ENCODE measurements around the gene FAM163A. TPM values are rescaled to one million over a fixed set of nuclear protein-coding genes. Genes with fewer than 3 reads are reported as not detected.

Gene FAM163A
- total RNA-seq, 1 experiment from 2014 or later = not detected

DNA sequence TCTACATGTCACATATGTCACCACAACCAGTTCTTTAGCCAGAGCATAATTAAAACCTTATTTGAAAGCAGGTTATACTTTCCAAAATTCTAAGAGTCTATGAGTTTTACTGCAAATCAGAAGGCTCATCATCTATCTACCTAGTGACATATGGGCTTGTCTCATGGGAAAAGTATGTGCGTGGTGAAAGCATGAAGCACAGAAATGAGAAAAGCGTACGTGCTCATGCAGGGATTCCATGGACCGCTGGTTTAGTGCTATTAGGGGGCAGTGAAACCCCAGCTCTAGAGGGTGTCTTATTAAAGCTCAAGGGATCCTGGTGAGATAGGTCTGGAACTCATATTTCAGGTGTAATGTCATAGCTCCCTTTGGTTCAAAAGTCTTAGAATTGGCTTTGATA lies 50.2 kb downstream of the FAM163A start:
- Histone ChIP-seq H3K9me3 (ENCODE audit: control insufficient read depth in 1 of 2, insufficient read depth in 1 of 2, low read depth in 1 of 2, low read length in 2 of 2) (no peaks in the 10 kb centered on the region), H2AFZ (ENCODE audit: low read depth, low read length, poor library complexity, severe bottlenecking) (no peak overlapping the region), H3K27me3 (ENCODE audit: insufficient read depth, low read length) (no peaks in the 10 kb centered on the region), H4K20me1 (ENCODE audit: insufficient read depth) (no peaks in the 10 kb centered on the region), H3K36me3 (ENCODE audit: control insufficient read depth in 1 of 2, insufficient read depth in 2 of 2, low read length in 2 of 2) (no peaks in the 10 kb centered on the region), H3K27ac (ENCODE audit: low read depth, low read length) (no peak overlapping the region), H3K4me1 (ENCODE audit: control insufficient read depth in 1 of 2, insufficient read depth in 2 of 2, low read length in 2 of 2) (no peaks in the 10 kb centered on the region), H3K4me3 (replicated peaks in 1 of 2; ENCODE audit: low read depth in 1 of 2, low read length in 2 of 2) (no peak overlapping the region), H3K4me2 (ENCODE audit: low read length) (no peak overlapping the region), H3K79me2 (ENCODE audit: insufficient read depth, low read length) (no peaks in the 10 kb centered on the region), H3K9ac (ENCODE audit: low read length) (no peak overlapping the region), H3K9me2 (ENCODE audit: insufficient read depth) (no peaks in the 10 kb centered on the region)
- intact Hi-C loops (cut with micrococcal nuclease) = no loop called here
- no peak for ATAC-seq
- DNase-seq (ENCODE audit: low read depth, low spot score) = no peak
- BruUV-seq (replicated peaks) = no TSS peak
- ChIA-PET CTCF (interaction anchor here (1.4 kb wide), 2 partner anchors 22 to 87 kb away, joined by 4 to 5 read pairs; no protein-coding TSS in a partner anchor), RAD21 (ENCODE audit: low non-redundant PET in 1 of 2, low total read pairs in 2 of 2, uncharacterized antibody in 2 of 2, unreplicated experiment in 2 of 2) (no interaction called here), POLR2A (no interaction called here)
- TF ChIP-seq YY1 (IDR thresholded peaks at IDR 0.05; ENCODE audit: extremely low read depth, insufficient replicate concordance, low read depth, low read length) (no peak), TCF7L2 (IDR thresholded peaks at IDR 0.05; ENCODE audit: borderline replicate concordance, extremely low read depth, insufficient read depth, insufficient read length) (no peak), CBX3 (IDR thresholded peaks at IDR 0.05; ENCODE audit: low read depth) (no peak), CEBPB (IDR thresholded peaks at IDR 0.05; ENCODE audit: low read depth) (no peak), ELF1 (IDR thresholded peaks at IDR 0.05; ENCODE audit: borderline replicate concordance, low read depth) (no peak), JUND (IDR thresholded peaks at IDR 0.05) (no peak), EZH2phosphoT487 (IDR thresholded peaks at IDR 0.05; ENCODE audit: borderline replicate concordance) (no peak), MAX (IDR thresholded peaks at IDR 0.05) (no peak), EGR1 (IDR thresholded peaks at IDR 0.05; ENCODE audit: low read depth) (no peak), ZNF274 (IDR thresholded peaks at IDR 0.05; ENCODE audit: low read depth, low read length) (no peak), SIN3A (IDR thresholded peaks at IDR 0.05; ENCODE audit: low read depth) (no peak), CTCF (IDR thresholded peaks at IDR 0.05 in 2 of 3, conservative IDR thresholded peaks at IDR 0.05 in 1 of 3; ENCODE audit: borderline replicate concordance in 1 of 3, insufficient read depth in 1 of 3, low read depth in 2 of 3, low read length in 2 of 3) (no peak), SP1 (IDR thresholded peaks at IDR 0.05; ENCODE audit: low read depth) (no peak), SRF (IDR thresholded peaks at IDR 0.05; ENCODE audit: low read depth) (no peak)
- TF ChIP-seq, protein P1, sequence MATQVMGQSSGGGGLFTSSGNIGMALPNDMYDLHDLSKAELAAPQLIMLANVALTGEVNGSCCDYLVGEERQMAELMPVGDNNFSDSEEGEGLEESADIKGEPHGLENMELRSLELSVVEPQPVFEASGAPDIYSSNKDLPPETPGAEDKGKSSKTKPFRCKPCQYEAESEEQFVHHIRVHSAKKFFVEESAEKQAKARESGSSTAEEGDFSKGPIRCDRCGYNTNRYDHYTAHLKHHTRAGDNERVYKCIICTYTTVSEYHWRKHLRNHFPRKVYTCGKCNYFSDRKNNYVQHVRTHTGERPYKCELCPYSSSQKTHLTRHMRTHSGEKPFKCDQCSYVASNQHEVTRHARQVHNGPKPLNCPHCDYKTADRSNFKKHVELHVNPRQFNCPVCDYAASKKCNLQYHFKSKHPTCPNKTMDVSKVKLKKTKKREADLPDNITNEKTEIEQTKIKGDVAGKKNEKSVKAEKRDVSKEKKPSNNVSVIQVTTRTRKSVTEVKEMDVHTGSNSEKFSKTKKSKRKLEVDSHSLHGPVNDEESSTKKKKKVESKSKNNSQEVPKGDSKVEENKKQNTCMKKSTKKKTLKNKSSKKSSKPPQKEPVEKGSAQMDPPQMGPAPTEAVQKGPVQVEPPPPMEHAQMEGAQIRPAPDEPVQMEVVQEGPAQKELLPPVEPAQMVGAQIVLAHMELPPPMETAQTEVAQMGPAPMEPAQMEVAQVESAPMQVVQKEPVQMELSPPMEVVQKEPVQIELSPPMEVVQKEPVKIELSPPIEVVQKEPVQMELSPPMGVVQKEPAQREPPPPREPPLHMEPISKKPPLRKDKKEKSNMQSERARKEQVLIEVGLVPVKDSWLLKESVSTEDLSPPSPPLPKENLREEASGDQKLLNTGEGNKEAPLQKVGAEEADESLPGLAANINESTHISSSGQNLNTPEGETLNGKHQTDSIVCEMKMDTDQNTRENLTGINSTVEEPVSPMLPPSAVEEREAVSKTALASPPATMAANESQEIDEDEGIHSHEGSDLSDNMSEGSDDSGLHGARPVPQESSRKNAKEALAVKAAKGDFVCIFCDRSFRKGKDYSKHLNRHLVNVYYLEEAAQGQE (IDR thresholded peaks at IDR 0.05; ENCODE audit: low read depth) = no peak
- TF ChIP-seq, protein P2, sequence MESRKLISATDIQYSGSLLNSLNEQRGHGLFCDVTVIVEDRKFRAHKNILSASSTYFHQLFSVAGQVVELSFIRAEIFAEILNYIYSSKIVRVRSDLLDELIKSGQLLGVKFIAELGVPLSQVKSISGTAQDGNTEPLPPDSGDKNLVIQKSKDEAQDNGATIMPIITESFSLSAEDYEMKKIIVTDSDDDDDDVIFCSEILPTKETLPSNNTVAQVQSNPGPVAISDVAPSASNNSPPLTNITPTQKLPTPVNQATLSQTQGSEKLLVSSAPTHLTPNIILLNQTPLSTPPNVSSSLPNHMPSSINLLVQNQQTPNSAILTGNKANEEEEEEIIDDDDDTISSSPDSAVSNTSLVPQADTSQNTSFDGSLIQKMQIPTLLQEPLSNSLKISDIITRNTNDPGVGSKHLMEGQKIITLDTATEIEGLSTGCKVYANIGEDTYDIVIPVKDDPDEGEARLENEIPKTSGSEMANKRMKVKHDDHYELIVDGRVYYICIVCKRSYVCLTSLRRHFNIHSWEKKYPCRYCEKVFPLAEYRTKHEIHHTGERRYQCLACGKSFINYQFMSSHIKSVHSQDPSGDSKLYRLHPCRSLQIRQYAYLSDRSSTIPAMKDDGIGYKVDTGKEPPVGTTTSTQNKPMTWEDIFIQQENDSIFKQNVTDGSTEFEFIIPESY (IDR thresholded peaks at IDR 0.05; ENCODE audit: extremely low read depth, insufficient replicate concordance, low read length) = no peak
